ENCODE measurements around the gene TRIM74.
A peak's percentile ranks its signal among the peaks of the same experiment; 100 is the strongest.
"Not testable (repeated sequence)": the region's sequence is repeated elsewhere in the genome, so short reads cannot be mapped to it uniquely, and the experiment has no call there.

Gene TRIM74
- long read RNA-seq, donor 1: 0 reads
- long read RNA-seq, donor 2: 0 reads
- long read RNA-seq, donor 3: 0 reads
- long read RNA-seq, donor 4: 0 reads
- long read RNA-seq, donor 5: 0 reads
- long read RNA-seq, donor 6: 0 reads
- long read RNA-seq, donor 7: 0 reads
- long read RNA-seq, donor 8: 0 reads

DNA sequence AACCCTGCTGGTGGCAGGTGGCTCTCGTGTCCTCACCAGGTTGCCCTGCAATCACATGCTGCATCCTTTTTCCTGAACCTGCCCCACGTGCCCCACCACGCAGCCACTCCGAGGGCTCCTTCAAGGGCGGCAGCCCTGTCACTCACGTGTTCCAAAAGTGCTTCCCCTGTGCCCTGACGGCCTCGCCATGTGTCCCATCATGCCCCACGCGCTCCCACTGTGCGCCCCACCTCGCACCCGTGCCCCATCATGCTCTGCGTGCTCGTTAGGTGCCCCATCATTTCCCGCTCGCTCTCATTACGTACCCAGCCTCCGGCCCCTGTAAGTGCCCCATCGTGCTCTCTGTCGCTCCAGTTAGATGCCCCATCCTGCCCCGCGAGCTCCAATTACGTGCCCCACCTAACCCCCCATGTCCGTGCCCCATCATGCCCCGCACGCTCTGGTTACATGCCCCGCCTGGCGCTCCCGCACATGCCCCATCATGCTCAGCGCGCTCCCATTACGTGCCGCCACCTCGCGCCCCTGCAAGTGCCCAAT, at the start of gene TRIM74:
Gene TRIM74, minus strand, starts transcription at position 487 of the 537 bp plus-strand sequence. CDS start 3,309 bp downstream, outside the sequence.
- not testable (repeated sequence) for DNase-seq

DNA sequence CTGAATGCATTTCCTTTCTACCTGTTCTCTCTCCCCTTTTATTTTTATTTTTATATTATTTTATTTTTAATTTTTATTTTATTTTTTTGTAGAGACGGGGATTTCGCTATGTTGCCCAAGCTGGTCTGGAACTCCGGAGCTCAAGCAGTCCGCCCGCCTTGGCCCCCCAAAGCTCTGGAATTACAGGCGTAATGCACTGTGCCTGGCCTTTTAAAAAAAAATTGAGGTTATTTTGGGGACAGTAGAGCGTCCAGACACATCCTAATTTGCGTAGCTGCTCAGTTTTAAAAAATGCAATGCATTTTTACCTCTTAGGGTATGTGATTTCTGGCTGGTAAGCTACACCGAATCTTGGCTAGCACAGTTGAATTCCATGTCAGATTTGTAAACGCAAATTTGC, 37.2 kb upstream of the TRIM74 start:
- peak; percentile 4 for DNase-seq

DNA sequence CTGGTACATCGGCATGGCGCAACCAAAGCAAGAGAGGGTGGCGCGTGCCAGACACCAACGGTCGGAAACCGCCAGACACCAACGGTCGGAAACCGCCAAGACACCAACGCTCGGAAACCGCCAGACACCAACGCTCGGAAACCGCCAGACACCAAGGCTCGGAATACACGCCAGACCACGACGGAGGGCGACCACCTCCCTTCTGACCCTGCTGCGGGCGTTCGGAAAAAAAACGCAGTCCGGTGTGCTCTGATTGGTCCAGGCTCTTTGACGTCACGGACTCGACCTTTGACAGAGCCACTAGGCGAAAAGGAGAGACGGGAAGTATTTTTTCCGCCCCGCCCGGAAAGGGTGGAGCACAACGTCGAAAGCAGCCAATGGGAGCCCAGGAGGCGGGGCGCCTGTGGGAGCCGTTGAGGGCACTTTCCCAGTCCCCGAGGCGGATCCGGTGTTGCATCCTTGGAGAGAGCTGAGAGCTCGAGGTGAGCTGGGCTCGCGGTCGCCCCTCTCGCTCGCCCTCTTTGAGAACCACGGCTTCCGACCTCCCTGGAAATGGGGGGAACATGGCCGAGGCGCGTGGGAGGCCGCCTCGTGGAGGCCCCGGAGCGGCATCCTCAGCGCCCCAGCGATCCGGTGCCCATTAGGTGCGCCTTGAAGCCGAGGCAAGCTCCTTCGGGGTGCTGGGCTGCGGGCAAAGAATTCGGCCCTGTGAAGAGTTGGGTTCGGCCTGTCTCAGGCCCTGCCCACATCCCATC, 36.6 kb upstream of the TRIM74 start:
- peak; percentile 87 for DNase-seq

DNA sequence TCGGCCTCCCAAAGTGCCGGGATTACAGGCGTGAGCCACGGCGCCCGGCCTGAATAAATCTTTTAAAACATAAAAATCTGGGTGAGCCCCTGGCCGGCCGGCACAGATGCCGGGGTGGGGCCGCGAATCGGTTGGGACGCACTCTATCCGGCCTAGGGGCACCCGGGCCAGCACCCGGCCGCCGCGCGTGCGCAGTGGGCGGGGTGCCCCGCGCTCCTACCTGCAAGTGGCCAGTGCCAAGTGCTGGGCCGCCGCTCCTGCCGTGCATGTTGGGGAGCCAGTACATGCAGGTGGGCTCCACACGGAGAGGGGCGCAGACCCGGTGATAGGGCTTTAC, 36.1 kb upstream of the TRIM74 start:
- DNase-seq: not testable (repeated sequence)

DNA sequence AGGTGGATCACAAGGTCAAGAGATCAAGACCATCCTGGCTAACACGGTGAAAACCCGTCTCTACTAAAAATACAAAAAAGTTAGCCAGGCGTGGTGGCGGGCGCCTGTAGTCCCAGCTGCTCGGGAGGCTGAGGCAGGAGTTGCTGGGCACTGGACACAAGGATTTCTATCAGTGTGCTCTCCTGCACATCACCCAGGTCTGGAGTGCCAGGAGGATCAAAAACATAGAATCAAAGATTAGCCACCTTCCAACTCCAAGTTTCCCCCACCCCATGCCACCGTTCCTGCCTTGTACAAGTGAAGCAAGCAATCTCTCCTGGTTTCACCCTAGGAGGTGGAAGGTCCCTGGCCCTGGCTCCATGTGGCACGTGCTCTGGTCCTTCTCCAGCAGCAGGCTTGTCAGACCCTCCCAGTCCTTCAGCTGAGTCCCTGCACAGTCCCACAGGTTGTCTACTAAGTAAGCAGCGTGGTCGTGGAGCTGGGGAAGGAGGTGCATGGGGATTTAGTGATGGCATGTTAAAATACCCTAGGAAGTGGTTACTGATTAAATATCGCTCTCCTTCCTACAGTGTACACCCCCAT, 28.7 kb upstream of the TRIM74 start:
- not testable (repeated sequence) for DNase-seq

DNA sequence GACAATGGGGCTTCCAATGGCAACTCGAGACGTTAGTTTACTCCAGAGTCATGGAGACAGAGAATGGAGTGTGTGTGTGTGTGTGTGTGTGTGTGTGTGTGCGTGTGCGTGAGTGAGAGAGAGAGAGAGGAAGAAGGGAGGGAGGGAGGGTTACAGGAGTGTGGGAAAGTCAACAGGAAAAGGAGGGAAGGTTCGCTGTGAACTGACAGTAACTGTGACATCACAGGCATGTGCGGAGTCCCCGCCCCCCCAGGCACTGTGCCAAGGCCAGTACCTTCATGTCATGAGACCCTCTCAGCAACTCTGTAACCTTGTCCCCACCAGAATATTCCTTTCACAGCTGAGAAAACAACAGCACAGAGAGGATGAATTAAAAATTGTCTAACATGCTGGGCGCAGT, 28.2 kb upstream of the TRIM74 start:
- DNase-seq: not testable (repeated sequence)

DNA sequence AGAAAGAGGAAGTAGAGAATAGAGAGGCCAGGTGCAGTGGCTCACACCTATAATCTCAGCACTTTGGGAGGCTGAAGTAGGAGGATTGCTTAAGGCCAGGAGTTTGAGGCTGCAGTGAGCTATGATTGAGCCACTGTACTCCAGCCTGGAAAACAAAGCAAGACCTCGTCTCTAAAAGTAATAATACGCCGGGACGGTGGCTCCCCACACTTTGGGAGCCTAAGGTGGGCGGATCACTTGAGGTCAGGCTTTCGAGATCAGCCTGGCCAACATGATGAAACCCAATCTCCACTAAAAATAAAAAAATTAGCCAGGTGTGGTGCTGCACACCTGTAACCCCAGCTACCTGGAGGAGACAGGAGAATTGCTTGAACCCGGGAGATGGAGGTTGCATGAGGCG, 26.2 kb upstream of the TRIM74 start:
- not testable (repeated sequence) for DNase-seq

DNA sequence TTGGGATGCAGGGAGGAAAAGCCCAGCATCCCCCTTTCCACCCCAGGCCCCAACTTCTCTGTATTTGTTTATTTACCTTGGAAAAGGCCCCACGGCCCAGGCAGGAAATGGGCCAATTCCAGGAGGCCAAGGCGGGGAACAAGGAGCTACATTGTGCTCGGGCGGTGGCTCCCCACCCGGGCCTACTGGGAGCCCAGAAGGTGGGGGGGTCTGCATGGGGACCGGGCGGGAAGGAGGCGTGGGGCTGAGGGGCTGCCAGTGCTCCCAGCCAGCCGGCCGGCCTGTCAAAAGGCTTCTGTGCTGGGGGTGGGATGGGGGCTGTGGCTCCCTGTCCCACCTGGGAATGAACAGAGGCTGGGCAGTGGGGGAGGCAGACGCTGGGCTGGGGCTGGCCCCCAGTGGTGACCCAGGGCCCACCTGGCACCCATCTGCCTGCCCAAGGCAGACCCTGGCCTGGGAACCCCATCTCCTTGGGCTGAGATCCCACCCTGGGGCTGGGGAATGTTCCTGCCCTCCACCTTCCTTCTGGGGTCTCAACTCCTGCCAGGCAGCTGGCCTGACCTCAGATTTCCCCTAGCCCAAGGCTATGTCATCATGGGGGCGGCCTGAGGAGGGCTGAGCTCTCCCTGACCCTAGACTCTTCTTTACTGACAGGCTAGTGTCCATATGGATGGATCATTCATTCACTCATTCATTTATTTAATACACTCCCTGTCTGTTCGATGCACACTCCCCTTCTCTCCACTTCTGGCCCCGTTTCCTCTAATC, 21.1 kb upstream of the TRIM74 start:
- DNase-seq: not testable (repeated sequence)

DNA sequence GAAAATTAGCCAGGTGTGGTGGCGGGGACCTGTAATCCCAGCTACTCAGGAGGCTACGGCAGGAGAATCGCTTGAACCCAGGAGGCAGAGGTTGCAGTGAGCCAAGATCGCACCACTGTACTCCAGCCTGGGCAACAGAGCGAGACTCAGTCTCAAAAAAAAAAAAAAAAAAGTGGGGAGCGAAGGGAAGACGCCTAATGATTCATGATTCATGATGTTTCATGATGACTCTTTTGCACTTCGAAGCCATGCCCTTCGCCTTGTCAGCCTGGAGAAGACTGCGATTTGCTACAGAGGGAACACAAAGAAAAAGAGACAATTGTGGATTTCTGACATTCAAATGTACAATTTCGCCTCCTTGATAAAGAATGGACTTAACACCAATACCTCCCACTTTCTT, 12.8 kb upstream of the TRIM74 start:
- DNase-seq: not testable (repeated sequence)

DNA sequence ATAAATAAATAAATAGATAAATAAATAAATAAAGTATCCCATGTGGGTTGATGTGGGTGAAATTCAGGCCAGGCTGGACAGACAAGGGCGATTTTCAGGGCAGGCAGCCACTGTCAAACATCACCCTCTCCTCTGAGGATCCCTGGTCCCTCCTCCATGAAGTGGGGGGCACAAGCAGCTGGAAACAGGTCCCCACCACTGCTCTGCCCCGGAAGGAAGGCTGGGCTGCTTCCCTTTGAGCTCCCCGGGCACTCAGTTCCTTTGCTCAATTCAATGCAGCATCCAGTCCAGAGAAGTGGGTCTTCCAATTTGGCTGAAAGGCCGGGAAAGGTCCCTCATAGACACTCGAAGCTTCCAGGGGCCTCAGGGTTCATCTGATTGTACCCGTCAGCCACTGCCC, 11.1 kb upstream of the TRIM74 start:
- DNase-seq: not testable (repeated sequence)

DNA sequence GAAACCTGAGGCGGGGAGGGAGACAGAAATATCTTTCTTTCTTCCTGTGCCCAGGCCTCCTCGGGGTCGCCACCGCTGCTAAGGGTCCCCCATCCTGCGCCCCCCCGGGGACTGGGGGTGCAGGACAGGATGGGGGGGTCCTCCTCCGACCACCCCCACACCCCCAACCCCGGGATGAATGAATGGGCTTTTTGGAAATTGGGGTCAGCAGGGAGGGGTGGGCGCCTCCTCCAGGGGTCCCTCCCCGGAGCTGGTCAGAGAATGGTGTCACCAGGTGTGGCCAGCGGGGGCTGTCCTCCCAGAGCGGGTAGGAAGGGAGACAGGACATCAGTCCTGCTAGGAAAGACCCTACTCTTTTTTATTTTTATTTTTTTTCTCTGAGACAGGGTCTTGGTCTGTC, 7.2 kb upstream of the TRIM74 start:
- DNase-seq: not testable (repeated sequence)

DNA sequence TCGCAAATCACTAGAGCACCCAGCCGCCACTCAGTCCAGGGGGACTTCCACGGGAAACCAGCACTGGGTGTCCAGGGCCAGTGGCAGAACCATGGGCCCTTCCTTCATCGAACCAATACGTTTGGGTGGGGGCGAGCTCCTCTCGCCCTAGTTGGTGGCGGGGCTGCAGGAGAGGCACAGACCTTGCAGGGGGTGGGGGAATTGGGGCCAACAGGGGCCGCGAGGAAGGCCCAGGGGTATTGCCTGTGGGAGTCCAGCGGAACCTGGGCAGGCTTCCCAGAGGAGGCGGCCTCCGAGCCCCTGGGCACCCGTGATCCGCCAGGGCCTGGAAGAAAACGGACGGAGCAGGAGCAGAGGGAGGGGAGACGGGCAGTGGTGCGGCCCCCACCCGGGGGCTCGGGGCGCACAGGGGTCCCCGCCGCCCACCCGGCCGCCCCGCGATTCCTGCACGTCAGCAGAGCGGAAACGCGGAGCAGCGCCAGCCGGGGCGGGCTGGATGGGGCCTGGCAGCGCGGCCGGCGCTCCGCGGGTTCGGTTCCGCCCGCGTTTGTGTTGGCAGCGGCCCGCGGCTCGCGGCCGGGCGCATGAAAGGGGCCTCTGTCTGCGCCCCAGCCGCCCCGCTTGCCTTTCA, 6.5 kb upstream of the TRIM74 start:
- not testable (repeated sequence) for DNase-seq

DNA sequence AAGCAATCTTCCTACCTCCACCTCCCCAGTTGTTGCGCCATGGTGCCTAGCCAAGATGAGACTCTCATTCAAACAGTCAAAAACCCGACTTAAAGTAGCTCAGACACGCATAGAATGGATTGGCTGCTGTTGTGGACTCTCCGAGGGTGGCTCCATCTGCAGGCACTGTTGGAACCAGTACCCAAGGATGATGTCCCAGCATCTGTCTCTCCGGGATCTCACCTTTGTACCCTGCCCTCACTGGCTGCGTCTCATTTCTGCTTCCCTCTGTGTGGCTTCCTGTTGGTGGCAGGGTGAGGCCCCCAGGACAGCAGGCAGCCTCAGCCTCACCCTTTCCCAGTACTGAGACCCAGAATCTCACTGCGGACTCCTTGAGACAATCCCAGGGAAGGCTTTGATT, 5.5 kb upstream of the TRIM74 start:
- not testable (repeated sequence) for DNase-seq

DNA sequence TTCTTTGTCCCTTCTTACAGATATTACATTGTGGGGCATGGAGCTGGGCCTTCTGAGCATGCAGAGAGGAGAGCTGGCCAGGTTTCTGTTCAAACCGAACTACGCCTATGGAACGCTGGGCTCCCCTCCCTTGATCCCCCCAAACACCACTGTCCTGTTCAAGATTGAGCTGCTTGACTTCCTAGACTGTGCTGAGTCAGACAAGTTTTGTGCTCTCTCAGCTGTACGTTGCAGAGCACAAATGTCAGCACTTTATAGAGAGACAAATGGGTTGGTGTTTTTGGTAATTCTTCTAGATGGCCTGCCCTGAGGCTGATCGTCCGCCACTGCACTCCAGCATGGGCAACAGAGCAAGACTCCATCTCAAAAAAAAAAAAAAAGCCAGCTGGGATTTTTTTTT, 2.2 kb upstream of the TRIM74 start:
- DNase-seq: not testable (repeated sequence)

DNA sequence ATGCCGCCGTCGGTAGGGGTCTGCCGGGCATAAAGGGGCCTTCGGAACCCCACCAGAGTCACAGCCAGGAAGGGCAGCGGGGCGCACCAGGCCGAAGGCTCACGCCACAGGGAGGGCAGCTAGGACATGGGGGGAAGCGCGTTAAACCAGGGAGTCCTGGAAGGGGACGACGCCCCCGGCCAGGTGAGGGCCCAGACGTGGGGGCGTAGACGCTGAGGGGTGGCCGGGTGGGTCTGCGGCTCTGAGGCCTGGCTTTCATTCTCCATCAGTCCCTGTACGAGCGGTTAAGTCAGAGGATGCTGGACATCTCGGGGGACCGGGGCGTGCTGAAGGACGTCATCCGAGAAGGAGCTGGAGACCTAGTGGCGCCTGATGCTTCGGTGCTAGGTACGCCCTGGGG, 422 bp upstream of the TRIM74 start:
- not testable (repeated sequence) for DNase-seq

DNA sequence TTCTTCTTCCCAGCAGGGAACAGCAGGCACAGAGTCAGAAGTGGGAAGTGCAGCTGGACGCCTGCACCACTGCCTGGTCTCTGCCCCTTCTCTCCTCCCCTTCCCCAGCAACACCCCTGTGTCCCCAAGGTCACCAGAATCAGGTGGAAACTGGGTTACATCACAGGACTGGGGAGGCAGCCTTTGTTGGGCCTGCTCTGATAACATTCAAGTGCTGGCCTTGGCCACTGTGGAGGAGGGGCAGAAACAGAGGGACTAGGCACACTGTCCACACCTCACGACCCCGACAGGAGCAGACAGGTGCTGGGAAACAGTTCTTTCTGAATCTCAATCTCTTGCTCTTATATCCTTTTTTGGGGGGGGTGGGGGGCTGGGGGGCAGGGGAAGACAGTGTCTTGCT, 2.4 kb downstream of the TRIM74 start:
- DNase-seq: not testable (repeated sequence)

DNA sequence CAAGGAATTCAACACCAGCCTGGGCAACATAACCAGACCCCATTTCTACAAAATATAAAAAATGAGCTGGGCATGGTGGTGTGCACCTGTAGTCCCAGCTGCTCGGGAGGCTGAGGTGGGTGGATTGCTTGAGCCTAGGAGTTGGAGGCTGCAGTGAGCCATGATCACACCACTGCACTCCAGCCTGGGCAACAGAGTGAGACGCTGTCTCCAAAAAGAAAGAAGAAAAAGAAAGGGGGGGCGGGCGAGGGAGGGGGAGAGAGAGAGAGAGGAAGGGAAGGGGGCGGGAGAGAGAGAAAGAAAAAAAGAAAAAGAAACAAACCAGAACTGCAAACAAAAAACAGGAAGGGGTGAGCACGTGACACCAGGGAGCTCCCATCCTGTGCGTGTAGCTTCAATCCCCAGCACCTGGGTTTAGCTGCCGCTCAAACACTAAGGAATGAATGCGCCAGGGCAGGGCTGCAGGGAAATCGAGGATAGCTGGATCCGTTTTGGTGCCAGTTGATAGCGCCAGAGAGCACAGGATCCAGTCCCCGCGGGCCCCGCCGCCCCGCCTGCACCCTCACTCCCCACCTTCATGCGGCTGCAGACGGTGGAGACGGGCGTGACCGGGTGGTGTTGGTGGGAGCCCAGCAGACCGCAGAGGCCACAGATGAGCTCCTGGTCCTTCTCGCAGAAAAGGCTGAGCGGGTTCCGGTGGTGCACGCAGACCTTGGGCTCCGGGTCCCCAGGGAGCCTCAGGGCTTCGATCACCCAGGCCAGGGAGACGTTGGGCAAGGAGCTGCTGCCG, 3.9 kb downstream of the TRIM74 start:
- not testable (repeated sequence) for DNase-seq

DNA sequence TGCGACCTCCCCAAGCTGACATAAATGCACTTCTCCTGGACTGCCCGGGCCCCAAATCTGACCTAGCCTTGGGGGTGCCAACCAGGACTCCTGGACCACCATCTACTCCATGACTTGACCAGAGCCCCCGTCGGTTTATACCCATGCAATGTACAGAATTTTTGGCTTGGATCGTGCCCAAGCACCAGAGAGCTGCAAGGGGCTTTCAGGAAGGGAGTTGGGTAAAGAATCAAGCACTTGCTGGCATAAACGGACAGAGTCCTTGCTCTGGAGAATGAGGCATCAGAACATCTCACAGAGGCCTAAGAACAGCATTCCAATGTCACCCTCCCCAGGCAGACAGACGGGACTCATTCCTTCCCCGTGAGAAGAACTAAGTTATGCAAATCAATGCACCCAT, 6.2 kb downstream of the TRIM74 start:
- DNase-seq: not testable (repeated sequence)

DNA sequence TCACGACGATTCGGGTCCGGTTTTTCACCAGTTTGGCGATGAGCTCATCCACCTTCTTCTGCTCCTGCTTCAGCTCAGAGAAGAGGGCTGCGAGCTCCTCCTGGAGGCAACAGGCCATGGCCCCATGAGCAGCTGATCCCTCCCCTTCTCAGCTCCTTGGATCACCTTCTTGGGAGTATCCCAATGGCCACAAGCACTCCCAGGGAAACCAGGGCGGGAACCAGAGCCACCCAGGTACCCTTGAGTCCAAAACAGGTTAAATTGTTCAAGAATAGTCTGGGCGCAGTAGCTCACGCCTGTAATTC, 8.0 kb downstream of the TRIM74 start:
- DNase-seq: not testable (repeated sequence)

DNA sequence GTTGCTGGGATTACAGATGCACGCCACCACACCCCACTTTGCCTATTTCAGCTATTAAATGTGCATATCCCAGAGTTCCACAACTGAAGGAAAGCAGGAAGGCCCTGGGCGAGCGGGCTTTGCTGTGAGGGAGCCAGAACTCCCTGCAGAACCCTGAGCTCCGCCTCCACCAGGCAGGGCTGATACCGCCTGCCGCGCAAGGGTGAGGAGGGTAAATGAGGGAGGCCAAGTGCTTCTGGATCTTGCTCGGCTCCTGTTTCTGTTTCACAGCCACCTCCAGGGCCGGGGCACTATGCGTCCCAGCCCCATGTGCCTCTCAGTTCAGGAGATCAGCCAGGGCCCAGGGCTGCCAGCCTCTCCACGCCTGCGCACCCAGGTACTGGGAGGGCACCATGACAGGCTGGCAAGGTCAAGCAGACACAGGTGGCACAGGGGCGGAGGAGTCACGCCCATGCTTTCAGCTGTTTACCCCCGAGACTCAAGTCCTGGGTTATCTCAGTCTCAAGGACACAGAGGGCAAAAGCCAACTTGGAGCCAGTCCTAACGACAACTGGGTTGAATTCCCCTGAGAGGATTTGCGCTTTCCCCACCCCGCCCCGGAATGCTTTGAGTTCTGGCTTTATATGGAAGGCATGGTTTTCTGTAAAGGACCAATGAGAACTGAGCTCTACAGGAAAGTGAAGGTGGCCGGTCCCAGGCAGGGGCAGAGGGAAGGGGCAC, 8.5 kb downstream of the TRIM74 start:
- DNase-seq: not testable (repeated sequence)

DNA sequence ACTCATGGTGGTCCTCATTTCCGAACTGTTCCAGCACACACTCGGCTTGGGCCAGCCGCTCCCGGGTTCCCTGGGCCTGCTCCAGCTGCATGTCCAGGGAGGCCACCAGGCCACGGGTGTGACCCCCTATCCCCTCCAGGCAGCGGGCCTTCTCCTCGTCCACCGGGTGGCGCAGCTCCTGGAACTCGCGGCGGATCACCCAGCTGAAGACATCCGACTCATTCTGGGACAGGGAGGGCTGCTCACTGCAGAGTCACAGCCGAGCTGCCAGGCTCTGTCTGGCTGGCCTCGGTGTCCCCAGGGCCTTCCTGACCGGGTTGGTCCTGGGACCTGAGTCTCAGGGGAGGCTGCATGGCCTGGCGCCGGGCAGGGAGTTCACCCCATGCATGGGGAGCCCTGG, 9.2 kb downstream of the TRIM74 start:
- not testable (repeated sequence) for DNase-seq

Data from right kidney (tissue), 9 donors.